HG02623 (cell line): ENCODE data around the gene ABCC3.
"Not testable (repeated sequence)": the region's sequence is repeated elsewhere in the genome, so short reads cannot be mapped to it uniquely, and the experiment has no call there.

Experiments used
- ATAC-seq: cut with Tn5 transposase; IDR thresholded peaks from one replicate; pipeline ENCODE4 v1.9.1; 2021; ENCODE audit warnings: moderate library complexity; ENCODE audit not compliant: unreplicated experiment

ABCC3 gene

GRCh38 chr17:50697062-50697461, 62.4 kb downstream of the ABCC3 start:
- no peak for ATAC-seq

- ATAC-seq = no peak
Measured at GRCh38 chr17:50697663-50698272, 63.1 kb downstream of the ABCC3 start.

- ATAC-seq = no peak
Measured at GRCh38 chr17:50699410-50699809, 64.7 kb downstream of the ABCC3 start.

- no peak for ATAC-seq
Measured at GRCh38 chr17:50703162-50703561, 68.5 kb downstream of the ABCC3 start.

- ATAC-seq = peak; percentile 66
Measured at GRCh38 chr17:50707289-50708049, 72.8 kb downstream of the ABCC3 start, which contains the start of gene ANKRD40. Gene ANKRD40, minus strand, starts transcription at chr17:50707914. Its CDS starts 260 bp downstream, at chr17:50707654.

GRCh38 chr17:50708050-50709000, 73.6 kb downstream of the ABCC3 start:
- no peak for ATAC-seq

- ATAC-seq = not testable (repeated sequence)
Measured at GRCh38 chr17:50709053-50709452, 74.4 kb downstream of the ABCC3 start.

- ATAC-seq = no peak
Measured at GRCh38 chr17:50710025-50710424, 75.3 kb downstream of the ABCC3 start.

GRCh38 chr17:50710650-50711049, 76.0 kb downstream of the ABCC3 start:
- ATAC-seq = no peak

GRCh38 chr17:50712641-50713040, 78.0 kb downstream of the ABCC3 start:
- ATAC-seq = no peak

GRCh38 chr17:50715471-50715870, 80.8 kb downstream of the ABCC3 start:
- no peak for ATAC-seq

GRCh38 chr17:50719144-50719923, 84.7 kb downstream of the ABCC3 start, which contains the start of gene LUC7L3:
Gene LUC7L3, plus strand, starts transcription at chr17:50719603. Its CDS starts 130 bp downstream, at chr17:50719733.
- peak; percentile 94 for ATAC-seq

GRCh38 chr17:50719924-50720794, 85.5 kb downstream of the ABCC3 start:
- ATAC-seq = no peak

- no peak for ATAC-seq
Measured at GRCh38 chr17:50721194-50722010, 86.7 kb downstream of the ABCC3 start.

- no peak for ATAC-seq
Measured at GRCh38 chr17:50722746-50723145, 88.1 kb downstream of the ABCC3 start.

- not testable (repeated sequence) for ATAC-seq
Measured at GRCh38 chr17:50724622-50725021, 89.9 kb downstream of the ABCC3 start.

GRCh38 chr17:50725769-50726655, 91.3 kb downstream of the ABCC3 start:
- no peak for ATAC-seq

- ATAC-seq = no peak
Measured at GRCh38 chr17:50728112-50728429, 93.4 kb downstream of the ABCC3 start.
